GM12873 (cell line): ENCODE results near the gene LGALS8.

Experiments used
- CTCF ChIP-seq: IDR thresholded peaks from 2 replicates; pipeline ENCODE4 v1.5.1; 2012; ENCODE audit warnings: low read depth, mild to moderate bottlenecking, moderate library complexity, low read length, control low read depth; ENCODE audit not compliant: insufficient read depth; ENCODE audit errors: missing control alignments

Gene LGALS8

DNA sequence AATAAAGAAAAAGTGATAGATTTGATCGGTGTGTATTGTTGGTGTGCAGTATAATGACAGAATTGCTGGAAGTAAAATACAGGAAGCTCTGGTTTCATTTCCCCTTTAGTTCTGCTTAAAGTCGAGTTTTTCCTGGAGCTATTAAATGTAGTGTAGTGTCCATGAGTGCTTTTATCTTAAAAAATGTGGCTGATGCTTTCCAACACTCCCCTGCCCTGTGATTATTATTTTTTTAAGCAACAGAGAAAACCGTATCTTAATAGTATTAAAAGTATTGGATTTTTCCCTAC, 1.1 kb downstream of the LGALS8 start:
- TF ChIP-seq CTCF = no peak

DNA sequence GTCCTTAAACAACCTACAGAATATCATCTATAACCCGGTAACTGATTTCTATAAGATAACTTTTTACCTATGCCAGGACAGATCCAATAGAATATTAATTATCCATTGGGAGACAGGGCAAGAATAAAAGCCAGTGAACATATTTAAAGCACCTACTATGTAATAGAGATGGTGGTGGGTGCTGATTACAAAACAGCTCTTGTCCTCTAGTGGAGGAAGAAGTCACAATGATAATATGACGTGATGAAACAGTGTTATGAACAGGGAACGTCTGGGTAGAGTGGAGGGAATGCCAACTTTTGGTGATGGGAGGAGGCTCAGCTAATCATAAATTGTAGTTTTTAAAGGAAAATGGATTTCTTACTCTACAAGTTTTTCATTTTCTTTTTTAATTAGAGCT, 2.3 kb downstream of the LGALS8 start:
- no peak for TF ChIP-seq CTCF

DNA sequence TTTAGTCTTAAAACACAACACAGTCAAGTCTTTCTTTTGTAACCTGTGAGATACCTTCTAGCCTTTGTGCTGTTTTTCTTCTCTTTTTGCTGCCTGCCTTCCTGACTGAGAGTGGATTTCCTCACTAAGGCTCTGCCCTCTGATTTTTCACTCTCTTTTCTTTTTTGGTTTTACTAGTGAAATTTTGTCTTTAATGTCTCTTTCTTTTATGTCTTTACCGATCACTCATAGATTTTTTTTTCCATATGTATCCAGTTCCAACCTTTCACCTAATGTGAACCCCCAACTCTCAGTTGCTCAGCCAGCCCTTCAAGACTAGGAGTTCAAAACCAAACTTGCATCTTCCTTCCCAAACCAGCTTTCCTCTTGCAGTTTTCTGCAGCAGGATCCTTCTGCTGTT, 6.5 kb downstream of the LGALS8 start:
- TF ChIP-seq CTCF = no peak

DNA sequence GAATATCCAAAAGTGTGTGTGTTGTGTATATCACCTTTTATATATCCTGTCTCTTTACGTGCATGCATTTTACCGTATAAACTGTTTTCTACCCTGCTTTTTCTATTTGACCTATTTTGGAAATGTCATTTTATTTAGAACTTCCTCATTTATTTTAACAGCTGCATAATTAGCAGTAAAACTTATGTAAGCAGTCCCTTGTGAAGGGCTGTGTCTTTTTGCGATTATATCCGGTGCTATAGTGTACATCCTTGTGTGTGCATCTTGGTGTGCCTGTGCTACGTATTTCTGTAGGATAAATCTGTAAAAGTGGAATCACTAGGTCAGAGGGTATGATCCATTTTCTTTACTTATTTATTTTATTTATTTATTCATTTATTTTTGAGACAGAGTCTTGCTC, 7.2 kb downstream of the LGALS8 start:
- no peak for TF ChIP-seq CTCF

- TF ChIP-seq CTCF = no peak
Observed at GRCh38 chr1:236532850-236533249, 9.1 kb downstream of the LGALS8 start.

DNA sequence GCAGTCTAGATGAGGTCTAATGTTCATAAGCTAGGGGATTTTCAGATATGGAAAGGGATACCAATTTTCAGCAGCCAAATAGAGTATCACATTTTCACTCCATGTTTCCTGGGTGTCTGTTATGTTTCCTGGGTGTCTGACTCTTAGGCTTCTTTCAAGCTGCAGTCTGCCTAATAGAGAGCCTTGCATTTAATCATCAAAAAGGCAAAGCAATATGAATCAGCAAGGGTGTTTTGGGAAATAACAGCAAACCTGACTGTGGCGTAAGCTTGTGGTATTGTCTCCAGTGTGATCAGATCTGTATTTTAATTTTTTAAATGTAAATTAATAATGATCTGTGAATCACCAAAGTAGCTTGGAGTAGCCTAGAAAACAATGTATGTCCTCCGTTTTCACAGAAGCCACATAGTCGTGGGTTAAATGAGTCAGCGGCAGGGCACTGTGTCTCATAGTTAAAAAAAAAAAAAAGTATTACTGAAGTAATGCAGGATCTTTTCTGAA, 10.4 kb downstream of the LGALS8 start:
- TF ChIP-seq CTCF = no peak

DNA sequence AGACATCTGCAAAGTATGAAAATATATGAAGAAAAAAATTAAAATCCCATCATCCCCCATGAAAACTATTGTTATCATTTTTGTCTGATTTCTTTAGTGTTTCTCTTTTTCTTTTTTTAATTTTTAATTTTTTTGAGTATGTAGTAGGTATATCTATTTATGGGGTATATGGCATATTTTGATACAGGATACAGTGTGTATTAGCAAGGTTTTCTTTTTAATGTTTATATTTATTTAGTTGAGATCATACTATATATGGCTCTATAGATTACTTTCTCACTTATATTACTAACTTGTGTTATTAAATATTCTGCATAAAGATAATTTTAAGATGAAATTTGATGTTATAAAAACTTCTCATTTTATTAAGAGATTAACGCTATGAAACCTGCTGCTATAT, 11.4 kb downstream of the LGALS8 start:
- TF ChIP-seq CTCF = no peak
